K562 (cell line): ENCODE data around the gene ALK. TPM values are rescaled to one million over a fixed set of nuclear protein-coding genes. Genes with fewer than 3 reads are reported as not detected.

Source experiments
- ATAC-seq: fragments of 200-7000 bp; cut with Tn5 transposase; 3 replicates; pipeline ENCODE4 v1.9.1; 2020; ENCODE audit warnings: moderate library complexity
- BruUV-seq: library from RNA; stranded (reverse); fragments of 400-500 nt; replicated peaks from 2 replicates; lab custom pipeline; 2021; lab: Mats Ljungman, UMichigan
- CTCF ChIA-PET: fragments of 300-600 bp; formaldehyde crosslinking; extraction: SDS; loops from one replicate; lab custom pipeline; 2021; ENCODE audit warnings: low intra/inter-chr PET ratio; lab: Yijun Ruan, JAX
- POLR2A ChIA-PET: fragments of 300-600, 350-650 bp; sonication (Branson Sonifier 250); formaldehyde crosslinking; extraction: SDS; loops from one replicate; lab custom pipeline; 2021; ENCODE audit warnings: antibody characterized with exemption, inconsistent platforms; lab: Yijun Ruan, JAX
- DNase-seq, 4 experiments: peaks; one replicate each; pipeline versions ENCODE4 v3.0.0 to v3.0.0-alpha.2; 2011 to 2018; ENCODE audit warnings: low spot score in 3 of 4, mixed read lengths in 3 of 4; ENCODE audit errors: extremely low read depth in 1 of 4
- FAIRE-seq: peaks from 2 replicates; lab custom pipeline; 2011; peaks lifted over from hg19 to GRCh38; lab: Jason Lieb, UNC
- H2AFZ ChIP-seq: 2 replicates; pipeline ENCODE4 v1.6.0; 2011; ENCODE audit warnings: low read depth, low read length, control low read depth, inconsistent platforms
- H3K27ac ChIP-seq: fragments of 200-600 bp; 3 replicates; pipeline ENCODE4 v1.8.0; 2011; ENCODE audit warnings: low read depth, mild to moderate bottlenecking, control low read depth, inconsistent platforms, low read length, moderate library complexity, mixed read lengths; ENCODE audit errors: extremely low read depth
- H3K27me3 ChIP-seq, 2 experiments: fragments of 300-600 bp in 1 of 2; 2 replicates in 1 of 2; 3 replicates in 1 of 2; pipeline versions ENCODE4 v1.6.0 to v1.8.0; 2011; ENCODE audit warnings: inconsistent platforms in 2 of 2, low read length in 2 of 2, mild to moderate bottlenecking in 1 of 2, mixed read lengths in 1 of 2, moderate library complexity in 1 of 2; ENCODE audit not compliant: control insufficient read depth in 2 of 2, insufficient read depth in 2 of 2
- H3K36me3 ChIP-seq: fragments of 300-600 bp; 3 replicates; pipeline ENCODE4 v1.8.0; 2011; ENCODE audit warnings: mild to moderate bottlenecking, low read length, inconsistent platforms; ENCODE audit not compliant: control insufficient read depth, insufficient read depth
- H3K4me1 ChIP-seq, 2 experiments: fragments of 200-600 bp in 1 of 2; replicated peaks in 1 of 2; 2 replicates in 1 of 2; 3 replicates in 1 of 2; pipeline versions ENCODE4 v1.5.1 to v1.8.0; 2011; ENCODE audit warnings: inconsistent platforms in 2 of 2, low read length in 2 of 2, mild to moderate bottlenecking in 1 of 2, mixed read lengths in 1 of 2, moderate library complexity in 1 of 2; ENCODE audit not compliant: control insufficient read depth in 2 of 2, insufficient read depth in 2 of 2
- H3K4me2 ChIP-seq: 2 replicates; pipeline ENCODE4 v1.6.1; 2011; ENCODE audit warnings: low read length, control low read depth, inconsistent platforms, mixed read lengths; ENCODE audit not compliant: insufficient read depth
- H3K4me3 ChIP-seq: fragments of 200-600 bp; sonication (generic), shearing (Covaris generic); 2 replicates; pipeline ENCODE4 v1.5.1; 2016; ENCODE audit warnings: control low read depth, inconsistent platforms
- H3K79me2 ChIP-seq: fragments of 200-600 bp; 3 replicates; pipeline ENCODE4 v1.8.0; 2011; ENCODE audit warnings: low read length, inconsistent platforms; ENCODE audit not compliant: control insufficient read depth, insufficient read depth
- H3K9ac ChIP-seq, 2 experiments: 2 replicates each; pipeline versions ENCODE4 v1.6.0 to v1.6.1; 2011; ENCODE audit warnings: low read depth in 2 of 2, low read length in 2 of 2, control low read depth in 1 of 2, inconsistent platforms in 1 of 2, mild to moderate bottlenecking in 1 of 2, mixed read lengths in 1 of 2; ENCODE audit not compliant: insufficient read depth in 1 of 2
- H3K9me1 ChIP-seq: one replicate; pipeline ENCODE4 v1.6.0; 2011; ENCODE audit warnings: inconsistent platforms, mild to moderate bottlenecking, low read length, moderate library complexity; ENCODE audit not compliant: control insufficient read depth, insufficient read depth
- H3K9me3 ChIP-seq: replicated peaks from 2 replicates; pipeline ENCODE4 v1.5.1; 2011; ENCODE audit warnings: low read depth, low read length, inconsistent platforms; ENCODE audit not compliant: control insufficient read depth, insufficient read depth
- H4K20me1 ChIP-seq: replicated peaks from 2 replicates; pipeline ENCODE4 v1.6.1; 2011; ENCODE audit warnings: low read length, inconsistent platforms, mixed read lengths; ENCODE audit not compliant: control insufficient read depth, insufficient read depth
- CTCF ChIP-seq, 3 experiments: IDR thresholded peaks in 2 of 3; conservative IDR thresholded peaks in 1 of 3; 2 replicates each; pipeline ENCODE4 v1.5.1; 2011 to 2012; ENCODE audit warnings: low read length in 3 of 3, mild to moderate bottlenecking in 3 of 3, control low read depth in 2 of 3, improper control_type of control experiment in 1 of 3, inconsistent platforms in 1 of 3, low read depth in 1 of 3, mixed read lengths in 1 of 3, moderate library complexity in 1 of 3; ENCODE audit not compliant: insufficient read depth in 2 of 3
- USF1 ChIP-seq: sonication (generic); formaldehyde crosslinking; IDR thresholded peaks from 2 replicates; pipeline ENCODE4 v1.9.0; 2022; ENCODE audit warnings: mild to moderate bottlenecking, missing genetic modification reagents
- WGBS: fragments of 100-300 bp; shearing (Covaris generic); methylation state at CpG from one replicate; pipeline ENCODE4 v1.1.6; 2016; ENCODE audit warnings: low coverage, mixed read lengths; ENCODE audit not compliant: insufficient coverage; ENCODE audit errors: missing lambda C conversion rate; 5-methylcytosine and 5-hydroxymethylcytosine counted together
- in situ Hi-C: fragments of 300-500 bp; cut with MboI; formaldehyde crosslinking; loops from 4 replicates; pipeline ENCODE4 v1.15.0; 2018; ENCODE audit warnings: inconsistent platforms, mixed read lengths
- intact Hi-C: fragments of 100-400 bp; cut with micrococcal nuclease; formaldehyde crosslinking; loops from 2 replicates; pipeline ENCODE4 v1.14.2; 2022
- polyA plus RNA-seq, 8 experiments: library from polyadenylated mRNA; depleted of rRNA in 4 of 8; stranded (reverse) in 5 of 8; unstranded in 3 of 8; fragments of >200 nt; fragmentation: Nextera tagmentation in 2 of 8; fragmentation: Illumina TruSeq in 1 of 8; extraction: Ambion mirVana in 2 of 8; extraction: Trizol in 1 of 8; gene quantifications; 2 replicates each; pipeline versions ENCODE4 v1.2.1 to v1.2.3, GENCODE V29; 2011 to 2014; ENCODE audit warnings: inconsistent platforms in 1 of 8, missing spikeins in 1 of 8
- total RNA-seq, 7 experiments: library from RNA; depleted of rRNA in 6 of 7; stranded (reverse); fragments of >200 nt in 6 of 7; fragmentation: Illumina TruSeq in 2 of 7; extraction: Trizol in 2 of 7; gene quantifications; 2 replicates each; pipeline versions ENCODE4 v1.2.1 to v1.2.3, GENCODE V29; 2011 to 2021; ENCODE audit warnings: low replicate concordance in 1 of 7

The ALK gene
- total and polyA plus RNA-seq, 9 of the 15 experiments (the other 6 are each of a cell fraction or from before 2014, with no cell fraction given): not detected

- CTCF ChIA-PET: no interaction called here
These were observed 709.4 kb downstream of the ALK start for GRCh38 chr2:29212009-29212408.

More at GRCh38 chr2:29212009-29212408, 709.4 kb downstream of the ALK start:
- no peaks in the 10 kb centered on the region for H3K9me3 ChIP-seq
- no peak for ATAC-seq
- H4K20me1 ChIP-seq: peaks cover 2% of the 10 kb centered on the region; the same call in 1 of the 2 replicates
- intact Hi-C loops: no loop called here
- POLR2A ChIA-PET: no interaction called here
- DNase-seq: peak in 1 of 4 experiments; percentile 3
- H3K4me3 ChIP-seq: no peak overlapping the region
- no peak overlapping the region for H3K4me2 ChIP-seq
- no peak overlapping the region for H2AFZ ChIP-seq
- no peak for FAIRE-seq
- BruUV-seq: no TSS peak
- no peaks in the 10 kb centered on the region for H3K4me1 ChIP-seq
- H3K27ac ChIP-seq: no peak overlapping the region
- 0% methylated on average over 5 of the region's 5 CpGs for WGBS
- H3K9ac ChIP-seq: no peak overlapping the region
- no peaks in the 10 kb centered on the region for H3K36me3 ChIP-seq
- H3K9me1 ChIP-seq: no peaks in the 10 kb centered on the region
- TF ChIP-seq CTCF (IDR thresholded peaks at IDR 0.05 in 2 of 3, conservative IDR thresholded peaks at IDR 0.05 in 1 of 3; ENCODE audit: insufficient read depth in 2 of 3, low read depth in 1 of 3, low read length in 3 of 3) (0 out of 6 replicates have a peak, but pooled peaks of 1 of the 3 experiments have one; percentile 3), USF1 (CRISPR knock-in tag) (no peak)
- TF ChIP-seq, all 486 proteins: peak for 1
- in situ Hi-C loops: no loop called here
- H3K79me2 ChIP-seq: no peaks in the 10 kb centered on the region
- peaks cover 0 to 41% of the 10 kb centered on the region in 2 experiments; a peak in 2 of 5 replicates for H3K27me3 ChIP-seq
